GM23248 (cell line): Measurements from ENCODE around the gene ZBTB9. TPM values are rescaled to one million over a fixed set of nuclear protein-coding genes. Genes with fewer than 3 reads are reported as not detected.

Source experiments
- DNase-seq: peaks from one replicate; pipeline ENCODE4 v3.0.0-alpha.2; 2015
- H2AFZ ChIP-seq: fragments of 200-600 bp; sonication (generic); 2 replicates; pipeline ENCODE4 v1.6.1; 2016; ENCODE audit warnings: antibody characterized with exemption
- H3F3A ChIP-seq: fragments of 200-600 bp; sonication (generic); 2 replicates; pipeline ENCODE4 v1.6.1; 2016; ENCODE audit warnings: mild to moderate bottlenecking, antibody characterized with exemption, mixed run types; ENCODE audit not compliant: insufficient read depth
- H3K27ac ChIP-seq: fragments of 200-600 bp; sonication (generic); 2 replicates; pipeline ENCODE4 v1.5.1; 2016; ENCODE audit warnings: mild to moderate bottlenecking
- H3K27me3 ChIP-seq: fragments of 200-600 bp; sonication (generic); replicated peaks from 2 replicates; pipeline ENCODE4 v1.6.1; 2016; ENCODE audit warnings: mild to moderate bottlenecking; ENCODE audit not compliant: insufficient read depth
- H3K36me3 ChIP-seq: fragments of 200-600 bp; sonication (generic); 2 replicates; pipeline ENCODE4 v1.6.1; 2016; ENCODE audit warnings: low read depth, mild to moderate bottlenecking
- H3K4me1 ChIP-seq: fragments of 200-600 bp; sonication (generic); 2 replicates; pipeline ENCODE4 v1.6.1; 2016; ENCODE audit warnings: mild to moderate bottlenecking; ENCODE audit not compliant: insufficient read depth
- H3K4me2 ChIP-seq: fragments of 200-600 bp; sonication (generic); one replicate; pipeline ENCODE4 v1.6.1; 2016; ENCODE audit warnings: mild to moderate bottlenecking; ENCODE audit not compliant: unreplicated experiment
- H3K4me3 ChIP-seq: fragments of 200-600 bp; sonication (generic); 2 replicates; pipeline ENCODE4 v1.5.1; 2016; ENCODE audit warnings: mild to moderate bottlenecking
- H3K79me2 ChIP-seq: fragments of 200-600 bp; sonication (generic); 2 replicates; pipeline ENCODE4 v1.6.1; 2016; ENCODE audit warnings: mild to moderate bottlenecking; ENCODE audit not compliant: insufficient read depth
- H3K9ac ChIP-seq: fragments of 200-600 bp; sonication (generic); 2 replicates; pipeline ENCODE4 v1.6.1; 2016; ENCODE audit warnings: mild to moderate bottlenecking
- H3K9me2 ChIP-seq: fragments of 200-600 bp; sonication (generic); 2 replicates; pipeline ENCODE4 v1.6.1; 2016; ENCODE audit warnings: mixed run types, mild to moderate bottlenecking, moderate library complexity; ENCODE audit not compliant: insufficient read depth
- H3K9me3 ChIP-seq: fragments of 200-600 bp; sonication (generic); one replicate; pipeline ENCODE4 v1.6.1; 2017; ENCODE audit warnings: low read depth
- H4K20me1 ChIP-seq: fragments of 200-600 bp; sonication (generic); 2 replicates; pipeline ENCODE4 v1.6.0; 2016; ENCODE audit not compliant: insufficient read depth
- EZH2 ChIP-seq: fragments of 200-600 bp; sonication (generic); IDR thresholded peaks from 2 replicates; pipeline ENCODE4 v1.6.1; 2018; ENCODE audit warnings: antibody characterized with exemption, mild to moderate bottlenecking; ENCODE audit not compliant: insufficient read depth, poor library complexity, severe bottlenecking
- EZH2phosphoT487 ChIP-seq: fragments of 200-600 bp; sonication (generic); IDR thresholded peaks from 2 replicates; pipeline ENCODE4 v1.6.1; 2018; ENCODE audit warnings: antibody characterized with exemption, moderate library complexity, mild to moderate bottlenecking, low read depth; ENCODE audit not compliant: insufficient read depth
- WGBS, 2 experiments: methylation state at CpG; one replicate each; pipeline ENCODE4 v1.1.6; 2015 to 2017; ENCODE audit warnings: low lambda C conversion rate in 2 of 2, low coverage in 1 of 2; ENCODE audit errors: missing lambda C conversion rate in 2 of 2; 5-methylcytosine and 5-hydroxymethylcytosine counted together
- in situ Hi-C: fragments of 300-500 bp; cut with MboI; formaldehyde crosslinking; loops from 2 replicates; pipeline ENCODE4 v1.15.0; 2020
- polyA plus RNA-seq: library from polyadenylated mRNA; unstranded; fragments of >200 nt; fragmentation: Nextera tagmentation; extraction: Ambion mirVana; gene quantifications from 2 replicates; pipeline ENCODE4 v1.2.1, GENCODE V29; 2016
- total RNA-seq: library from RNA; depleted of rRNA; stranded (reverse); fragments of >200 nt; shearing (Covaris generic); gene quantifications from 2 replicates; pipeline ENCODE4 v1.2.3, GENCODE V29; 2014

ZBTB9 gene
- total and polyA plus RNA-seq, 2 experiments from 2014 or later, result 3.5 to 7.0 TPM

- DNase-seq, result no peak
- peaks cover 35% of the 10 kb centered on the region for H3K4me1 ChIP-seq
- H3K79me2 ChIP-seq, result peaks cover 82% of the 10 kb centered on the region
- H4K20me1 ChIP-seq, result no peaks in the 10 kb centered on the region
- WGBS, 2 experiments, result 50 to 54% methylated on average over 8 of the region's 8 CpGs
- peak overlapping the region; percentile 71 for H2AFZ ChIP-seq
- H3K9ac ChIP-seq, result peak overlapping the region; percentile 84
- no peaks in the 10 kb centered on the region for H3K36me3 ChIP-seq
- no peaks in the 10 kb centered on the region for H3K27me3 ChIP-seq
- peak overlapping the region; percentile 86 for H3K4me2 ChIP-seq
- H3K4me3 ChIP-seq, result peak overlapping the region; percentile 68
- TF ChIP-seq EZH2 (no peak), EZH2phosphoT487 (no peak)
- H3K9me3 ChIP-seq, result no peaks in the 10 kb centered on the region
- in situ Hi-C loops, result no loop called here
- H3F3A ChIP-seq, result peaks cover 34% of the 10 kb centered on the region
- no peaks in the 10 kb centered on the region for H3K9me2 ChIP-seq
- peak overlapping the region; percentile 95 for H3K27ac ChIP-seq
These were observed 35.6 kb upstream of the ZBTB9 start for GRCh38 chr6:33418690-33419291.

DNA sequence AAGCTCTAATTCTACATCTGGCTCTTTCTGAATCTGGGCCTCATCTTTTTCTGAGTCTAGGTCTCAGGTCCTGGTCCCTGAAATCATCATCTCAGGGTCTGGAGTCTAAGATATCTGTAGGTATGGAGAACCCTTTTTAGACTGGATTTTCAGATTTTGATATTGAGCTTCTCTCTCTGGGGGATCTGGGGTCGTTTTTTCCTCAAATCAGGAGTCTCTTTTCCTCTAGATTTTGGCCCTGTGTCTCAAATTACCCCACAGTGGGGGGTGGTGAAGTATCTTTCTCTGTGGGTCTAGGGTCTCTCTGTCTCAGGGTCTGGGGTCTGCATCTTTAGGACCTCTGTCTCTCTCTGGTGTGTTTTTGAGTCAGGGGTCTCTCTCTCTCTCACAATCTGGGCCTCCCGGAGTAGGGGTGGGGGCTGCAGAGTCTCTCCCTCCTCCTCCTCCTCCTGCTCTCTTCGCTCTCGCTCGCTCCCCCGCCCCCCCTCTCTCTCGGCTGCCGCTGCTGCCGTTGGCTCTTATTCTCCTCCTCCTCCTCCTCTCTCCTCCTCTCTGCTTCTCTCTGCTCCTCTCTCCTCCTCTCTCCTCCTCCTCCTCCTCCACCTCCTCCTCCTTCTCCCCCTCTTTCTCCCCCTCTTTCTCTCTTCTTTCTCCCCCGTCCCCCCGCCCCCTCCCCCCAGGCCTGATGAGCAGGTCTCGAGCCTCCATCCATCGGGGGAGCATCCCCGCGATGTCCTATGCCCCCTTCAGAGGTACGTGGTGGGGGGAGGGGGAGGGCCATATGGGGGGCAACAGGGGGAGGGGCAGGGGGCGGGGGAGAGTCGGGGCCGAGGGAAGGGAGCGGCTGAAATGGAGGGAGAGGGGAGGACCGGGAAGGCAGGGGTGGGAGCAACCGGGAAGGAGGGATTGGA, 34.5 kb upstream of the ZBTB9 start, which contains the start of gene SYNGAP1:
Gene SYNGAP1 (plus strand): TSS at position 486 of the 911 bp plus-strand sequence. CDS start 200 bp downstream, at position 686.
- Histone ChIP-seq H3K4me1 (peaks cover 43% of the 10 kb centered on the region), H4K20me1 (no peaks in the 10 kb centered on the region), H3K4me2 (peak within 1 kb of the TSS; percentile 97), H3F3A (peaks cover 36% of the 10 kb centered on the region), H3K36me3 (no peaks in the 10 kb centered on the region), H2AFZ (peak within 1 kb of the TSS; percentile 87), H3K27ac (peak within 1 kb of the TSS; percentile 95), H3K27me3 (no peaks in the 10 kb centered on the region), H3K9me2 (no peaks in the 10 kb centered on the region), H3K9me3 (no peaks in the 10 kb centered on the region), H3K9ac (peak within 1 kb of the TSS; percentile 87), H3K79me2 (peaks cover 81% of the 10 kb centered on the region), H3K4me3 (peak within 1 kb of the TSS; percentile 81)
- in situ Hi-C loops, result no loop called here
- WGBS, 2 experiments, result 4 to 19% methylated on average over 7 to 22 of the region's 22 CpGs
- peak; percentile 63 for DNase-seq
- TF ChIP-seq EZH2 (no peak), EZH2phosphoT487 (no peak)

DNA sequence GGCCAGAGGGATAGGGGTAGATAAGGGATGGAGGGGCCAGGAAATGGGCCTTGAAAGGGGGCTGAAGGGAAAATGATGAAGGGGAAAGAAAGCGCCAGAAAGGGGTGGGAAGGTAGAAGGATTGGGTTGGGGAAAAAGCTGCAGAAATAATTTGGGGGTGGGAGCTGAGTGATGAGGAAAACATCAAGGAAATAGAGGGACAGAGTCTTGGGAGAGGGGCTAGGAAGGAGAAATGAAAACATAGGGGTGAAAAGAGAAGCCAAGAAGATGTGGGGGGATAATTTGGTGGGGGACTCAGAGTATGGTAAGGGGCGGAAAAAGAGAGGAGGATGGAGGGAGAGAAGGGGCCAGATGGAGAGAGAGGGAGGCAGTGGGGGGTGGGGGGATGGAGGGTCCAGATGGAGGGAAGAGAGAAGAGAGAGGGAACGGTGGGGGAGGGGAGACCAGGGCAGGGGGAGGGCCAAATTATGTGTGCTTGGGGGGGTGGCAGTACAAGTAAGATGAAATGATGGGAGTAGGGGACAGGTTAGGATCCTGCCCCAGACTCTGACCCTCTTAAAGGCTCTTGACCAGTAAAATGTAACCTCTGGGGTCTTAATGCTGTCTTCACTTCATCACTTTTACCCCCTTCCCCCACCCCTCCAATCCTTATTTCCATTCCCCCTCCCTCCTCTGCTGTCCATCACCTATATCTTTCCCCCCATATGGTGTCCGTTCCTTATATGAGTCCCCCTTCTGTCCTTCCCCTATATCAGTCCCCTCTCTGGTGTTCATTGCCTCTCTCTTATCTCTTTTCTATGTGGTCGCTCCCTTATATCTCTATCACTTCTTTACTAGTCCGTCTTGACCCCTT, 33.7 kb upstream of the ZBTB9 start:
- no peaks in the 10 kb centered on the region for H4K20me1 ChIP-seq
- H3K4me1 ChIP-seq, result peaks cover 37% of the 10 kb centered on the region
- no peak for DNase-seq
- H3K9me2 ChIP-seq, result no peaks in the 10 kb centered on the region
- H2AFZ ChIP-seq, result no peak overlapping the region
- in situ Hi-C loops, result no loop called here
- no peaks in the 10 kb centered on the region for H3K27me3 ChIP-seq
- TF ChIP-seq EZH2phosphoT487 (no peak), EZH2 (no peak)
- H3K4me2 ChIP-seq, result peak overlapping the region; percentile 61
- H3F3A ChIP-seq, result peaks cover 41% of the 10 kb centered on the region
- H3K79me2 ChIP-seq, result peaks cover 73% of the 10 kb centered on the region
- WGBS, 2 experiments, result 75 to 98% methylated on average over 4 to 6 of the region's 6 CpGs
- peak overlapping the region; percentile 87; the same call in 1 of the 2 replicates for H3K9ac ChIP-seq
- H3K27ac ChIP-seq, result no peak overlapping the region
- H3K4me3 ChIP-seq, result peak overlapping the region; percentile 81
- H3K36me3 ChIP-seq, result no peaks in the 10 kb centered on the region
- no peaks in the 10 kb centered on the region for H3K9me3 ChIP-seq

DNA sequence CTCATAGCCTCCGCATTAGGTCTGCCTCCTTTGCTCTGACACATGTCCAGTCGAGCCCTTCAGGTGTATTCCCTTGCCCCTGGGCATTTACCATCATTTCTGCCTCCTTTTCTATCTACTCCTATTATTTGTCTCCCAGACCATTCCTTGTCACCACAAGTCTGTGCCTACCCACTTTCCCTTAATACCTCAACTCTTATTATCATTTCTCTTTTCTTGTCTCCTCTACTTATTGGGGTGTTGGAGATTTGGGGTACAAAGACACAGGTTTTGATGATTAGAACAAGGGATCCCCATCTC, 33.1 kb upstream of the ZBTB9 start:
- Histone ChIP-seq H4K20me1 (no peaks in the 10 kb centered on the region), H2AFZ (no peak overlapping the region), H3K27ac (no peak overlapping the region), H3K4me3 (no peak overlapping the region), H3K9me2 (no peaks in the 10 kb centered on the region), H3K4me2 (no peak overlapping the region), H3F3A (peaks cover 39% of the 10 kb centered on the region), H3K9me3 (no peaks in the 10 kb centered on the region), H3K79me2 (peaks cover 67% of the 10 kb centered on the region), H3K27me3 (no peaks in the 10 kb centered on the region), H3K36me3 (no peaks in the 10 kb centered on the region), H3K4me1 (peaks cover 32% of the 10 kb centered on the region), H3K9ac (no peak overlapping the region)
- in situ Hi-C loops, result no loop called here
- no peak for DNase-seq
- TF ChIP-seq EZH2 (no peak), EZH2phosphoT487 (no peak)
- WGBS, 2 experiments, result 97 to 100% methylated on average over 2 of the region's 2 CpGs
